K562 (cell line): Measurements from ENCODE around the gene LBHD2. TPM values are rescaled to one million over a fixed set of nuclear protein-coding genes. Genes with fewer than 3 reads are reported as not detected.

ENCODE experiments used
- CTBP1 ChIP-seq: fragments of 450-650 bp; IDR thresholded peaks from 2 replicates; pipeline ENCODE4 v1.6.1; 2016; ENCODE audit warnings: borderline replicate concordance
- HDAC1 ChIP-seq, 2 experiments: fragments of 450-650 bp; IDR thresholded peaks; 2 replicates each; pipeline ENCODE4 v1.6.1; 2016 to 2017; ENCODE audit warnings: inconsistent platforms in 1 of 2, mild to moderate bottlenecking in 1 of 2, moderate library complexity in 1 of 2
- KDM1A ChIP-seq, 2 experiments: fragments of 450-650 bp; IDR thresholded peaks; 2 replicates each; pipeline ENCODE4 v1.6.1; 2016; ENCODE audit warnings: mild to moderate bottlenecking in 2 of 2
- MYC ChIP-seq, 2 experiments: fragments of 250-450 bp in 1 of 2; sonication (Bioruptor Pico) in 1 of 2; IDR thresholded peaks; 2 replicates each; pipeline versions ENCODE4 v1.5.1 to v1.6.1; 2012 to 2021; ENCODE audit warnings: low read depth in 2 of 2, borderline replicate concordance in 1 of 2, improper control_type of control experiment in 1 of 2, low read length in 1 of 2, mild to moderate bottlenecking in 1 of 2, moderate library complexity in 1 of 2
- RBFOX2 ChIP-seq: fragments of 200-400 bp; formaldehyde crosslinking; IDR thresholded peaks from 2 replicates; pipeline ENCODE4 v1.6.1; 2017; ENCODE audit warnings: low read depth, mild to moderate bottlenecking, low read length, moderate library complexity
- polyA plus RNA-seq, 8 experiments: library from polyadenylated mRNA; depleted of rRNA in 4 of 8; stranded (reverse) in 5 of 8; unstranded in 3 of 8; fragments of >200 nt; fragmentation: Nextera tagmentation in 2 of 8; fragmentation: Illumina TruSeq in 1 of 8; extraction: Ambion mirVana in 2 of 8; extraction: Trizol in 1 of 8; gene quantifications; 2 replicates each; pipeline versions ENCODE4 v1.2.1 to v1.2.3, GENCODE V29; 2011 to 2014; ENCODE audit warnings: inconsistent platforms in 1 of 8, missing spikeins in 1 of 8
- total RNA-seq, 7 experiments: library from RNA; depleted of rRNA in 6 of 7; stranded (reverse); fragments of >200 nt in 6 of 7; fragmentation: Illumina TruSeq in 2 of 7; extraction: Trizol in 2 of 7; gene quantifications; 2 replicates each; pipeline versions ENCODE4 v1.2.1 to v1.2.3, GENCODE V29; 2011 to 2021; ENCODE audit warnings: low replicate concordance in 1 of 7
- TF ChIP-seq, protein P1 (sequence below): fragments of 450-650 bp; IDR thresholded peaks from 2 replicates; pipeline ENCODE4 v1.6.1; 2017; ENCODE audit warnings: antibody characterized with exemption, mild to moderate bottlenecking
- TF ChIP-seq, protein P2 (sequence below): fragments of 450-650 bp; conservative IDR thresholded peaks from 2 replicates; pipeline ENCODE4 v1.6.1; 2016; ENCODE audit warnings: missing genetic modification characterization, low read depth, mild to moderate bottlenecking, control low read depth, missing compliant biosample characterization

Gene LBHD2
- total and polyA plus RNA-seq, 9 of the 15 experiments (the other 6 are each of a cell fraction or from before 2014, with no cell fraction given) = not detected

DNA sequence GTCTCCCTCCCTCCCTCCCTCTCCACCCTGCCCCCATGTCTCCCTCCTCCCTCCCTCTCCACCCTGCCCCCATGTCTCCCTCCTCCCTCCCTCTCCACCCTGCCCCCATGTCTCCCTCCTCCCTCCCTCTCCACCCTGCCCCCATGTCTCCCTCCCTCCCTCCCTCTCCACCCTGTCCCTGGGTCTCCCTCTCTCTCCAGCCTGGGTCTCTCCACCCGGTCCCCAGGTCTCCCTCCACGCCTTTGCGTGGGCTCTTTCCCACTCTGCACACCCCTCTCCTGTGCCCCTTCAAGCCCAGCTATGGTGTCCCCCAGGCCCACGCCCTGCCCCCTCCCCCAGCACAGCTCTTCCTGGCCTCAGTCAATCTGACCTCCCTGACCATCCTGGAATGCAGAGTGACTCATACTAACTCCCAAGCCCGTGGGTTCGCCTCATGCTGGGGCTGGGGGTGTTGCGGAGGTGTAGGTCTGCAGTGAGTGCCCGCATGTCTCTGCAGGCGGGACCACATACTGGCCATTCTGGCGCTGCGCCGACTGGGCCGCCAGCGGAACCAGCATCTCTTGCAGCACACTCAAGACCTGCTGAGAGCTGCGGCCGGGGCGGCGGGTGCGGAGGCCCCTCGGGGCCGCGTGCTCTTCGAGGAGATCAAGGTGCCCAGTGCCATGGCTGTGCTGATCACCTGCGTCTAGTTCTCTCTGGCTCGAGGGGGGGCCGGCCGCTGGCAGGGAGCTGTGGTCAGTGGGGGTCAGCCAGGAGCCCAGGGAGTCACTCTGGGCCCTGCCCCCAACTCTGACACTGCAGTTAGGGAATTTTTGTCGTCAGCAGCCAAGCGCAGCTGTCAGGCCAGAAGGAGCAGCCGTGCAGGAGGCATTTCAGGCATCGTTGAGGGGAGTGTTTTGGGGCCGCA is 25.8 kb downstream of the LBHD2 start (continued):
- TF ChIP-seq MYC (IDR thresholded peaks at IDR 0.05; ENCODE audit: low read depth, low read length) (peak; percentile 25; the same call in 1 of the 2 replicates), MYC (CRISPR knock-in tag; IDR thresholded peaks at IDR 0.05; ENCODE audit: borderline replicate concordance, low read depth) (0 out of 2 replicates have a peak, but pooled peaks have one; percentile 52), RBFOX2 (peak; percentile 51), HDAC1 (IDR thresholded peaks at IDR 0.05) (peak in 1 of 2 experiments; percentile 63; a peak in 2 of 4 replicates), KDM1A (IDR thresholded peaks at IDR 0.05) (peak; percentile 93 to 94), CTBP1 (0 out of 2 replicates have a peak, but pooled peaks have one; percentile 24)
- TF ChIP-seq, protein P1, sequence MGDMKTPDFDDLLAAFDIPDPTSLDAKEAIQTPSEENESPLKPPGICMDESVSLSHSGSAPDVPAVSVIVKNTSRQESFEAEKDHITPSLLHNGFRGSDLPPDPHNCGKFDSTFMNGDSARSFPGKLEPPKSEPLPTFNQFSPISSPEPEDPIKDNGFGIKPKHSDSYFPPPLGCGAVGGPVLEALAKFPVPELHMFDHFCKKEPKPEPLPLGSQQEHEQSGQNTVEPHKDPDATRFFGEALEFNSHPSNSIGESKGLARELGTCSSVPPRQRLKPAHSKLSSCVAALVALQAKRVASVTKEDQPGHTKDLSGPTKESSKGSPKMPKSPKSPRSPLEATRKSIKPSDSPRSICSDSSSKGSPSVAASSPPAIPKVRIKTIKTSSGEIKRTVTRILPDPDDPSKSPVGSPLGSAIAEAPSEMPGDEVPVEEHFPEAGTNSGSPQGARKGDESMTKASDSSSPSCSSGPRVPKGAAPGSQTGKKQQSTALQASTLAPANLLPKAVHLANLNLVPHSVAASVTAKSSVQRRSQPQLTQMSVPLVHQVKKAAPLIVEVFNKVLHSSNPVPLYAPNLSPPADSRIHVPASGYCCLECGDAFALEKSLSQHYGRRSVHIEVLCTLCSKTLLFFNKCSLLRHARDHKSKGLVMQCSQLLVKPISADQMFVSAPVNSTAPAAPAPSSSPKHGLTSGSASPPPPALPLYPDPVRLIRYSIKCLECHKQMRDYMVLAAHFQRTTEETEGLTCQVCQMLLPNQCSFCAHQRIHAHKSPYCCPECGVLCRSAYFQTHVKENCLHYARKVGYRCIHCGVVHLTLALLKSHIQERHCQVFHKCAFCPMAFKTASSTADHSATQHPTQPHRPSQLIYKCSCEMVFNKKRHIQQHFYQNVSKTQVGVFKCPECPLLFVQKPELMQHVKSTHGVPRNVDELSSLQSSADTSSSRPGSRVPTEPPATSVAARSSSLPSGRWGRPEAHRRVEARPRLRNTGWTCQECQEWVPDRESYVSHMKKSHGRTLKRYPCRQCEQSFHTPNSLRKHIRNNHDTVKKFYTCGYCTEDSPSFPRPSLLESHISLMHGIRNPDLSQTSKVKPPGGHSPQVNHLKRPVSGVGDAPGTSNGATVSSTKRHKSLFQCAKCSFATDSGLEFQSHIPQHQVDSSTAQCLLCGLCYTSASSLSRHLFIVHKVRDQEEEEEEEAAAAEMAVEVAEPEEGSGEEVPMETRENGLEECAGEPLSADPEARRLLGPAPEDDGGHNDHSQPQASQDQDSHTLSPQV = peak; percentile 80; the same call in 1 of the 2 replicates
- TF ChIP-seq, protein P2, sequence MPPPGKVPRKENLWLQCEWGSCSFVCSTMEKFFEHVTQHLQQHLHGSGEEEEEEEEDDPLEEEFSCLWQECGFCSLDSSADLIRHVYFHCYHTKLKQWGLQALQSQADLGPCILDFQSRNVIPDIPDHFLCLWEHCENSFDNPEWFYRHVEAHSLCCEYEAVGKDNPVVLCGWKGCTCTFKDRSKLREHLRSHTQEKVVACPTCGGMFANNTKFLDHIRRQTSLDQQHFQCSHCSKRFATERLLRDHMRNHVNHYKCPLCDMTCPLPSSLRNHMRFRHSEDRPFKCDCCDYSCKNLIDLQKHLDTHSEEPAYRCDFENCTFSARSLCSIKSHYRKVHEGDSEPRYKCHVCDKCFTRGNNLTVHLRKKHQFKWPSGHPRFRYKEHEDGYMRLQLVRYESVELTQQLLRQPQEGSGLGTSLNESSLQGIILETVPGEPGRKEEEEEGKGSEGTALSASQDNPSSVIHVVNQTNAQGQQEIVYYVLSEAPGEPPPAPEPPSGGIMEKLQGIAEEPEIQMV (tag) = no peak
